Testis (tissue), 3 donors: Measurements from ENCODE around the gene DHX40. TPM values are rescaled to one million over a fixed set of nuclear protein-coding genes. Genes with fewer than 3 reads are reported as not detected.
"Not testable (repeated sequence)": the region's sequence is repeated elsewhere in the genome, so short reads cannot be mapped to it uniquely, and the experiment has no call there.

Source experiments
- DNase-seq: peaks from one replicate; pipeline ENCODE4 v3.0.0-alpha.2; 2019
- H3K27ac ChIP-seq, 2 donors: fragments of 200-600 bp; sonication (generic); one replicate each; pipeline ENCODE4 v1.5.1; 2019
- H3K27me3 ChIP-seq: fragments of 200-600 bp; sonication (generic); one replicate; pipeline ENCODE4 v1.5.1; 2019
- H3K36me3 ChIP-seq: fragments of 200-600 bp; sonication (generic); one replicate; pipeline ENCODE4 v1.5.1; 2017; ENCODE audit warnings: low read depth; ENCODE audit errors: missing control alignments
- H3K4me1 ChIP-seq: fragments of 200-600 bp; sonication (generic); one replicate; pipeline ENCODE4 v1.5.1; 2019
- H3K4me3 ChIP-seq, 2 donors: fragments of 200-600 bp; sonication (generic); one replicate each; pipeline ENCODE4 v1.5.1; 2017 to 2019
- H3K9me3 ChIP-seq: fragments of 200-600 bp; sonication (generic); one replicate; pipeline ENCODE4 v1.5.1; 2017
- CTCF ChIP-seq, 3 experiments: fragments of 450-650 bp in 2 of 3; fragments of 200-600 bp in 1 of 3; sonication (generic) in 1 of 3; IDR thresholded peaks; one replicate each; pipeline ENCODE4 v1.5.1; 2016 to 2019; ENCODE audit warnings: antibody characterized with exemption in 3 of 3, mild to moderate bottlenecking in 2 of 3, moderate library complexity in 1 of 3
- POLR2A ChIP-seq: fragments of 450-650 bp; IDR thresholded peaks from one replicate; pipeline ENCODE4 v1.6.1; 2017; ENCODE audit warnings: antibody characterized with exemption, mild to moderate bottlenecking, moderate library complexity
- WGBS, 2 donors: methylation state at CpG; one replicate each; pipeline ENCODE4 v1.1.5; 2018; 5-methylcytosine and 5-hydroxymethylcytosine counted together
- intact Hi-C: fragments of 100-400 bp; cut with DNase I; formaldehyde crosslinking; loops from one replicate; pipeline ENCODE4 v1.15.1; 2023; ENCODE audit warnings: low total_unique reads
- polyA plus RNA-seq: library from polyadenylated mRNA; stranded (reverse); fragments of 350-450 nt; fragmentation: Illumina TruSeq; extraction: RNeasy Lipid Tissue Mini Kit (QIAGEN cat#74804); gene quantifications from one replicate; pipeline ENCODE4 v1.2.3, GENCODE V29; 2014; ENCODE audit warnings: low read depth, low replicate concordance; ENCODE audit not compliant: insufficient read depth
- total RNA-seq, 2 donors: library from RNA; depleted of rRNA; stranded (reverse); fragments of >200 nt; gene quantifications; one replicate each; pipeline ENCODE4 v1.2.3, GENCODE V29; 2016

The DHX40 gene
- total and polyA plus RNA-seq, 3 donors from 2014 or later = 53.2 to 71.9 (median 60.8) TPM

GRCh38 chr17:59521465-59522126, 43.8 kb upstream of the DHX40 start:
- Histone ChIP-seq H3K36me3 (no peaks in the 10 kb centered on the region), H3K27ac (peak overlapping the region; percentile 45 to 64), H3K4me1 (peaks cover 11% of the 10 kb centered on the region), H3K27me3 (no peaks in the 10 kb centered on the region), H3K9me3 (no peaks in the 10 kb centered on the region), H3K4me3 (no peak overlapping the region)
- intact Hi-C loops = no loop called here
- peak; percentile 82 for DNase-seq
- TF ChIP-seq CTCF (IDR thresholded peaks at IDR 0.05) (peak; percentile 76 to 89 (median 85)), POLR2A (no peak)
- 41 to 48% methylated on average over 12 of the region's 12 CpGs for WGBS, 2 donors

GRCh38 chr17:59524930-59525329, 40.5 kb upstream of the DHX40 start:
- H3K27me3 ChIP-seq, intact Hi-C loops, DNase-seq, H3K4me3 ChIP-seq, H3K9me3 ChIP-seq, H3K36me3 ChIP-seq: not testable (repeated sequence)
- 83 to 88% methylated on average over 3 of the region's 3 CpGs for WGBS, 2 donors
- Histone ChIP-seq H3K4me1 (peaks cover 15% of the 10 kb centered on the region), H3K27ac (peak overlapping the region in 1 of 2 donors; percentile 41)

- Histone ChIP-seq H3K9me3 (no peaks in the 10 kb centered on the region), H3K4me3 (no peak overlapping the region), H3K4me1 (peaks cover 15% of the 10 kb centered on the region), H3K27me3 (no peaks in the 10 kb centered on the region), H3K36me3 (no peaks in the 10 kb centered on the region), H3K27ac (peak overlapping the region in 1 of 2 donors; percentile 41)
- intact Hi-C loops = no loop called here
- no peak for DNase-seq
- WGBS, 2 donors = 60 to 67% methylated on average over 2 of the region's 2 CpGs
- TF ChIP-seq CTCF (IDR thresholded peaks at IDR 0.05) (no peak), POLR2A (no peak)
Observed at GRCh38 chr17:59525668-59526067, 39.7 kb upstream of the DHX40 start.

GRCh38 chr17:59526451-59526850, 39.0 kb upstream of the DHX40 start:
- TF ChIP-seq POLR2A (no peak), CTCF (IDR thresholded peaks at IDR 0.05) (no peak)
- Histone ChIP-seq H3K27ac (peak overlapping the region in 1 of 2 donors; percentile 11), H3K4me3 (no peak overlapping the region), H3K9me3 (no peaks in the 10 kb centered on the region), H3K4me1 (peaks cover 9% of the 10 kb centered on the region), H3K27me3 (no peaks in the 10 kb centered on the region), H3K36me3 (no peaks in the 10 kb centered on the region)
- 63 to 83% methylated on average over 2 of the region's 2 CpGs for WGBS, 2 donors
- intact Hi-C loops = no loop called here
- DNase-seq = no peak

- Histone ChIP-seq H3K4me1 (peaks cover 9% of the 10 kb centered on the region), H3K27me3 (no peaks in the 10 kb centered on the region), H3K4me3 (no peak overlapping the region), H3K36me3 (no peaks in the 10 kb centered on the region), H3K27ac (peak overlapping the region in 1 of 2 donors; percentile 50), H3K9me3 (no peaks in the 10 kb centered on the region)
- TF ChIP-seq CTCF (IDR thresholded peaks at IDR 0.05) (no peak), POLR2A (no peak)
- no peak for DNase-seq
- 73% methylated on average over 6 of the region's 6 CpGs for WGBS, 2 donors
- intact Hi-C loops = no loop called here
Observed at GRCh38 chr17:59527325-59527917, 38.0 kb upstream of the DHX40 start.
